Breast epithelium (tissue), 3 donors: Measurements from ENCODE around the gene HCN4.

Source experiments
- POLR2A ChIP-seq: fragments of 450-650 bp; IDR thresholded peaks from one replicate; pipeline ENCODE4 v1.6.1; 2016; ENCODE audit warnings: antibody characterized with exemption, mild to moderate bottlenecking, moderate library complexity
- POLR2AphosphoS5 ChIP-seq, 3 donors: sonication (generic); formaldehyde crosslinking; IDR thresholded peaks; one replicate each; pipeline ENCODE4 v1.6.1; 2017; ENCODE audit warnings: antibody characterized with exemption in 3 of 3
- TF ChIP-seq, protein P1 (sequence below), 3 donors: fragments of 450-650 bp; IDR thresholded peaks; one replicate each; pipeline ENCODE4 v1.5.1; 2016 to 2017; ENCODE audit warnings: antibody characterized with exemption in 3 of 3, mild to moderate bottlenecking in 3 of 3, moderate library complexity in 3 of 3

DNA sequence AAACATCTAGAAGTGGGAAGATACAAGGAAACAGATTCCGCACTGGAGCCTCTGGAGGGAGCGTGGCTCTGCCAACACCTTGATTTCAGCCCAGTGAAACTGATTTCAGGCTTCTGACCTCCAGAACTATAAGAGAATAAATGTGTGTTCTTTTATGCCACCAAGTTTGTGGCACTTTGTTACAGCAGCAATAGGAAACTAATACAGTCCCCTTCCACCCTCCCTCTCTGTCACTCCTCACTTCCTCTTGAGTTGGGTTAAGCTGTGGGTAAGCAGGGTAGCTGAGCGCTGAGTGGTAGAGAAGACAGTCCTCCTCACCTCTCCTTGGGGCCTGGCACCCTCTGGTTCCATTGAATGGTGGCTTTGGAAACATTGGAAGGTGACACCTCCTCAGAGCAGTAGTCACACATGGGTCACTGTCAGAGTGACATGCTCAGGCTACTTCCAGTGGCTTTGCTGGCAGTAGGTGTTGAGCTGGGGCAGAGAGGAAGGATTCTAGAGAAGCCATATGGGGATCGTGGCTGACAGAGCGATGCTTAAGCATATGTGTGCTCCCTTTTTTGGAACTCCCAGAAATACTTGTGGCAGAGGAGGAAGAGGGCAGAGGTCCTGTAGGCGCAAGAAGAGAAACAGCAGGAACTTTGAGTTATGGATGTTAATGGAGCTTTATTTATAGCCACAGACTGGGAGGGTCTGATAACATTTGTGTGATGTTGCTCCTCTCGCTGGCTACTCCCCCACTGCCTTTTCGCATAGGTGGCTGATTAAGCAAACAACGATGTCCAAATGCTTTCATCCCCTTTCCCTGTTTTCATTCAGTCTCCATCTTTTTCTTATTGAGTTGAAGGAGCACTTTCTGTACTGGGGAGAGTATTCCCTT is 14.8 kb upstream of the HCN4 start:
- TF ChIP-seq POLR2A (no peak), POLR2AphosphoS5 (IDR thresholded peaks at IDR 0.05) (no peak)
- TF ChIP-seq, protein P1, sequence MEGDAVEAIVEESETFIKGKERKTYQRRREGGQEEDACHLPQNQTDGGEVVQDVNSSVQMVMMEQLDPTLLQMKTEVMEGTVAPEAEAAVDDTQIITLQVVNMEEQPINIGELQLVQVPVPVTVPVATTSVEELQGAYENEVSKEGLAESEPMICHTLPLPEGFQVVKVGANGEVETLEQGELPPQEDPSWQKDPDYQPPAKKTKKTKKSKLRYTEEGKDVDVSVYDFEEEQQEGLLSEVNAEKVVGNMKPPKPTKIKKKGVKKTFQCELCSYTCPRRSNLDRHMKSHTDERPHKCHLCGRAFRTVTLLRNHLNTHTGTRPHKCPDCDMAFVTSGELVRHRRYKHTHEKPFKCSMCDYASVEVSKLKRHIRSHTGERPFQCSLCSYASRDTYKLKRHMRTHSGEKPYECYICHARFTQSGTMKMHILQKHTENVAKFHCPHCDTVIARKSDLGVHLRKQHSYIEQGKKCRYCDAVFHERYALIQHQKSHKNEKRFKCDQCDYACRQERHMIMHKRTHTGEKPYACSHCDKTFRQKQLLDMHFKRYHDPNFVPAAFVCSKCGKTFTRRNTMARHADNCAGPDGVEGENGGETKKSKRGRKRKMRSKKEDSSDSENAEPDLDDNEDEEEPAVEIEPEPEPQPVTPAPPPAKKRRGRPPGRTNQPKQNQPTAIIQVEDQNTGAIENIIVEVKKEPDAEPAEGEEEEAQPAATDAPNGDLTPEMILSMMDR (IDR thresholded peaks at IDR 0.05), result no peak
